SK-N-SH treated with all-trans-retinoic acid at 6 μM for 48 hours (cell line): ENCODE measurements around the gene UNC5C.

Experiments
- ISL1 ChIP-seq: fragments of 250-450 bp; sonication (Bioruptor Pico); IDR thresholded peaks from 2 replicates; pipeline ENCODE4 v2.1.2; 2022; ENCODE audit warnings: mild to moderate bottlenecking, moderate library complexity
- RARB ChIP-seq: fragments of 250-450 bp; sonication (Bioruptor Pico); IDR thresholded peaks from 2 replicates; pipeline ENCODE4 v1.8.0; 2021; ENCODE audit warnings: mild to moderate bottlenecking, moderate library complexity
- SNAI2 ChIP-seq: fragments of 250-450 bp; sonication (Bioruptor Pico); IDR thresholded peaks from 2 replicates; pipeline ENCODE4 v1.5.0; 2020; ENCODE audit warnings: mild to moderate bottlenecking, moderate library complexity
- TOX ChIP-seq: fragments of 250-450 bp; sonication (Bioruptor Pico); IDR thresholded peaks from 2 replicates; pipeline ENCODE4 v1.8.0; 2021; ENCODE audit warnings: mild to moderate bottlenecking, moderate library complexity, borderline replicate concordance
- ZFP30 ChIP-seq: fragments of 450-650 bp; formaldehyde crosslinking; IDR thresholded peaks from 2 replicates; pipeline ENCODE4 v1.5.0; 2022; ENCODE audit warnings: mild to moderate bottlenecking, moderate library complexity
- ZNF8 ChIP-seq: fragments of 450-650 bp; formaldehyde crosslinking; IDR thresholded peaks from 2 replicates; pipeline ENCODE4 v1.5.0; 2020; ENCODE audit warnings: mild to moderate bottlenecking, moderate library complexity
- TF ChIP-seq, protein P1 (sequence below): fragments of 250-450 bp; sonication (Bioruptor Pico); IDR thresholded peaks from 2 replicates; pipeline ENCODE4 v1.5.0; 2020; ENCODE audit warnings: mild to moderate bottlenecking, moderate library complexity

DNA sequence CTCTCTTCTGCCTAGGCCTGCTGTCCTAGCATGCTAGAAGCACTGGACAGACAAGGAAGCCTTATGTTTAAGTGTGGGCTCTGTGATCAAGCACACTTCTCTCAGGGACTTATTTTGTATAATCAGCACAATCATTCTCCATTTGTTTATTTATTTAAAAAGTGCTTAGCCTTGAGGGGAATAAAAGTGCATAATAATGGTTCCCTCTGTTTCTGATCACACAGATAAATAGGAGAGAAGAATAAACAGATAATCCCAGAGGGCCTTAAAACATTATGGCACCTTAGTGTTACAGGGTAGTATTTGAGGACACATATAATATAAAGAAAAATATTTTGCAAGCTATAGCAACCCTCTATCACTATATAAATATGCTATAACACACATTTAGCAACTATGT is 146.5 kb downstream of the UNC5C start:
- TF ChIP-seq ZFP30 (CRISPR knock-in tag) (no peak), TOX (CRISPR knock-in tag) (no peak), RARB (CRISPR knock-in tag) (no peak), ISL1 (no peak), ZNF8 (CRISPR knock-in tag) (no peak), SNAI2 (no peak)
- TF ChIP-seq, protein P1, sequence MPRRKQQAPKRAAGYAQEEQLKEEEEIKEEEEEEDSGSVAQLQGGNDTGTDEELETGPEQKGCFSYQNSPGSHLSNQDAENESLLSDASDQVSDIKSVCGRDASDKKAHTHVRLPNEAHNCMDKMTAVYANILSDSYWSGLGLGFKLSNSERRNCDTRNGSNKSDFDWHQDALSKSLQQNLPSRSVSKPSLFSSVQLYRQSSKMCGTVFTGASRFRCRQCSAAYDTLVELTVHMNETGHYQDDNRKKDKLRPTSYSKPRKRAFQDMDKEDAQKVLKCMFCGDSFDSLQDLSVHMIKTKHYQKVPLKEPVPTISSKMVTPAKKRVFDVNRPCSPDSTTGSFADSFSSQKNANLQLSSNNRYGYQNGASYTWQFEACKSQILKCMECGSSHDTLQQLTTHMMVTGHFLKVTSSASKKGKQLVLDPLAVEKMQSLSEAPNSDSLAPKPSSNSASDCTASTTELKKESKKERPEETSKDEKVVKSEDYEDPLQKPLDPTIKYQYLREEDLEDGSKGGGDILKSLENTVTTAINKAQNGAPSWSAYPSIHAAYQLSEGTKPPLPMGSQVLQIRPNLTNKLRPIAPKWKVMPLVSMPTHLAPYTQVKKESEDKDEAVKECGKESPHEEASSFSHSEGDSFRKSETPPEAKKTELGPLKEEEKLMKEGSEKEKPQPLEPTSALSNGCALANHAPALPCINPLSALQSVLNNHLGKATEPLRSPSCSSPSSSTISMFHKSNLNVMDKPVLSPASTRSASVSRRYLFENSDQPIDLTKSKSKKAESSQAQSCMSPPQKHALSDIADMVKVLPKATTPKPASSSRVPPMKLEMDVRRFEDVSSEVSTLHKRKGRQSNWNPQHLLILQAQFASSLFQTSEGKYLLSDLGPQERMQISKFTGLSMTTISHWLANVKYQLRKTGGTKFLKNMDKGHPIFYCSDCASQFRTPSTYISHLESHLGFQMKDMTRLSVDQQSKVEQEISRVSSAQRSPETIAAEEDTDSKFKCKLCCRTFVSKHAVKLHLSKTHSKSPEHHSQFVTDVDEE (CRISPR knock-in tag), result no peak
